HG02588 (cell line): ENCODE results near the gene VIL1.

Experiments
- ATAC-seq: cut with Tn5 transposase; IDR thresholded peaks from one replicate; pipeline ENCODE4 v1.9.1; 2021; ENCODE audit warnings: mild to moderate bottlenecking, moderate library complexity; ENCODE audit not compliant: unreplicated experiment

Gene VIL1

DNA sequence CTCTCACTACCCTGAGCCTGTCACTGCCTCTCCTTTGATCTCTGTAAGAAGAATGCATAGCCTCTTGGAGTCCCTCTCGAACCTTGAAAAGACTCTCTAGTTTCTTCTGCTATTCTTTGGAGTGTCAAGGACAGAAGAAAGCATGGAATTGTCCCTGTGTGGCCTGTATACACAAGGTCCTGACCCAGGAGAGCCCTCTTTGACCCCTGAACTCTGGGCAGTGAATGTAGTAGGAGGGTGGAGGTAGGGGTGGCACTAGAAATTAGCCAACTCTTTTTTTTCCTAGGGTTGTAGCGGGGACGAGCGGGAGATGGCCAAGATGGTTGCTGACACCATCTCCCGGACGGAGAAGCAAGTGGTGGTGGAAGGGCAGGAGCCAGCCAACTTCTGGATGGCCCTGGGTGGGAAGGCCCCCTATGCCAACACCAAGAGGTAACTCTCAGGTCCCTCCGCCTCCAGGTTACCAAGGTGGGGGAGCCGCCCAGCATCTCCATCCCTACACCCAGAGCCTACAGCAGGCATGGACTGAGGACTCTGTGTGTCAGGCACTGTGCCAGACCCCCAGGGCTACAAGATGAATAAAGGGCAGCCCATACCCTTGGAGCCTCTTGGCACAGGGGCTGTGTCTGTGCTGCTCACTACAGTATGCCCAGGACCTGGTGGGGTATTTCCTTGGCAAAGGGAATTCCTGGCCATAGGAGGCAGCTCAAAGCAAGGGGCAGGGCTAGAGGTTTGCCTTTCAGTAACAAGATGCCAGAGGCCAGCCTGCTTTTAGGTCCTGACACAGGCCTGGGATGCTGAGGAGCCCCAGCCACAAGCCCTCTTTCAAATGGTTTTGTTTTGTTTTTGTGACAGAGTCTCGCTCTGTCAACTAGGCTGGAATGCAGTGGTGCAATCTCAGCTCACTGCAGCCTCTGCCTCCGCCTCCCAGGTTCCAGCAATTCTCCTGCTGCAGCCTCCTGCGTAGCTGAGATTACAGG is 16.4 kb downstream of the VIL1 start:
- ATAC-seq, result no peak

DNA sequence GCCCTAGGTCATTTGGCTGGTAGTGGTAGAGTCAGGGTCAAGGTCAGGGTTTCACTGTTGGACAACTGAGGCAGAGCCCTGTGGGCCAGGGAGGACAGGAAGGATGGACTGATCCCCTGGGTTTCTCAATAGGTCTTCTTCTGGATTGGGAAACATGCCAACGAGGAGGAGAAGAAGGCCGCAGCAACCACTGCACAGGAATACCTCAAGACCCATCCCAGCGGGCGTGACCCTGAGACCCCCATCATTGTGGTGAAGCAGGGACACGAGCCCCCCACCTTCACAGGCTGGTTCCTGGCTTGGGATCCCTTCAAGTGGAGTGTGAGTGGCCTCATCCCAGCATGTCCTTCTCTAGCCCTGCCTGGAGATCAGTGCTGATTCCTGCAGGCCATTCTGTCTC is 18.1 kb downstream of the VIL1 start:
- ATAC-seq, result no peak

DNA sequence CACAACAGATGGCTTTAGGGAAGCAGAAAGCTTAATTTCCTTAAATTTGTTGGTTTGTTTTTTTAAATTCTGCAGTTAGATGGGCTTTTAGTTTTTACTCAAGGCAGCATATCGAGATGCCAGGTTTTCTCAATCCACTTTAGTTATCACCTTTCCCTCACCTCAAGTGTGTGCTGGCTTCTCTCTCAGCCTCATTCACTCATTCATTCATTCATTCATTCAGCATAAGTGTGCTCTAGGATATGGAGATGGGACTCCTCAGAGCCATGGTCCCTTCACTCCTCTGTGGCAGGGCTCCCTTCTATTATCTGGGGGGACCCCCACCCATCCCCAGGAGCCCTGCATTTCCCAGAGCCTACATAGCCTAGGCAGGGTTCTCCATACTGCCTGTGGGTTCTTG is 19.0 kb downstream of the VIL1 start:
- no peak for ATAC-seq

DNA sequence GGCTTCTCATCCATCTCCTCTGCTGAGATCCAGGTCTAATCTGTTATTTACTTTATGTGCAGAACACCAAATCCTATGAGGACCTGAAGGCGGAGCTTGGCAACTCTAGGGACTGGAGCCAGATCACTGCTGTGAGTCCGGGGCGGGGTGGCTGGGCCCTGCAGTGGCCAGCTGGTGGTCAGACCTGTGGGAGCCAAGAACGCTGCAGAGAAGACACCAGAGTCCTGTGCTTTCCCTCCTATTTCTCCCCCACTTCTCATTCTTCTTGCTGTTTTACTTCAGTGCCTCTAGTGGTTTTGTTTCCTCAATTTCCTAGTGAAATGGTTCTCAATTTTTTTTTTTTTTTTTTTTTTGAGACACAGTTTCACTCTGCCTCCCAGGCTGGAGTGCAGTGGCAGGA is 19.7 kb downstream of the VIL1 start:
- ATAC-seq, result no peak

DNA sequence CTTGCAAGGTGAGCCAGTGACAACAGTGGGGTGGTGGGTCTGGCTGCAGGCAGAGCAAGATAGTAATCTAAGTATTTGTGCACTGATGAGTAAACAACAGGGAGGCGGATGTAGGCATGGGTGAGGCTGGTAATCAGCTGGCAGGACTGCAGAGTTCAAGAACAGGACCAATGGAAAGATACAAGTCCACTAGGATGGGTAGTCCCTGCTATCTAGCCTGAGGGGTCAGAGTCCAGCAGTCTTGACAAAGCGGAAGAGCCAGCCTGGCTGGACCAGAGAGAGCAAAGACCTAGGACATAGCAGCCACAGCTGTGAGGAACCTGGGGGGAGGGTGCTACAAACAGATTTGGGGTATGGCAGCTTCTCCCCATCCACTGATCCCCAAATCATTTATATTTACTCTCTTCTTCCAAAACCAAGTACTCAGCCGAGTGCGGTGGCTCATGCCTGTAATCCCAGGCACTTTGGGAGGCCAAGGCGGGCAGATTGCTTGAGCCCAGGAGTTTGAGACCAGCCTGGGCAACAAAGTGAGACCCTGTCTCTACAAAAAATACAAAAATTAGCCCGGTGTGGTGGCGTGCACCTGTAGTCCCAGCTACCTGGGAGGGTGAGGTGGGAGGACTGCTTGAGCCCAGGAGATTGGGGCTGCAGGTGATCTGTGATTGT is 25.9 kb downstream of the VIL1 start:
- no peak for ATAC-seq

DNA sequence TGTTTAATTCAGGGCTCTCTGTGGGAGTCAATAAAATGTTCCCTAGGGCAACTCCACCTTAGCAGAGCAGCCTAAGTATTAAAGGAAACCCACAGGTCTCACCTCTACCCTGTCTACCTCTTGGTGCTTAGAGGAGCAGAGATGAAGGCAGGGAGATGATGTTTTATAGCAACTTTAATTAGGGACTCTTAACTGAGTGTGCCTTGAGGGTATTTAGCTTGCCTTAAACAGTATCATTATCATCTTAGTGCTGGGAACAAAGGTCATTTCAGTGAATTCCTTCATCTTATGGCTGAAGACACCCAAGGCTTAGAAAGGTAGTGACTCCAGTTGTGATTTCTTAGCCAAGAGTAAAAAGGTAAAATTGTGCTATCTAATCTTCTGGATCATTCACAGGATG is 26.7 kb downstream of the VIL1 start:
- no peak for ATAC-seq

DNA sequence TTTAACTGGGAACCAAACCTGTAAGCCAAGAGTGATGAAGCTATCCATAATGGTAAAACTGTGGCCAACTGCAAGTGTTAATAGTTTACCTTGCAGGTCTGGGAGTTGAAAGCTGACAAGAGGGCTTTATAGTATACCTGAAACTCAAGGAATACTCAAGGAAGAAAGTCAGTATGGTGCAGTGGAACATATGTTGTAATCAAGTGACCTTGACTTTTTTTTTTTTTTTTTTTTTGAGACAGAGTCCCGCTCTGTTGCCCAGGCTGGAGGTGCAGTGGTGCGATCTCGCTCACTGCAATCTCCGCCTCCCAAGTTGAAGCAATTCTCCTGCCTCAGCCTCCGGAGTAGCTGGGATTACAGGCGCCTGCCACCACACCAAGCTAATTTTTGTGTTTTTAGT is 27.6 kb downstream of the VIL1 start:
- no peak for ATAC-seq

DNA sequence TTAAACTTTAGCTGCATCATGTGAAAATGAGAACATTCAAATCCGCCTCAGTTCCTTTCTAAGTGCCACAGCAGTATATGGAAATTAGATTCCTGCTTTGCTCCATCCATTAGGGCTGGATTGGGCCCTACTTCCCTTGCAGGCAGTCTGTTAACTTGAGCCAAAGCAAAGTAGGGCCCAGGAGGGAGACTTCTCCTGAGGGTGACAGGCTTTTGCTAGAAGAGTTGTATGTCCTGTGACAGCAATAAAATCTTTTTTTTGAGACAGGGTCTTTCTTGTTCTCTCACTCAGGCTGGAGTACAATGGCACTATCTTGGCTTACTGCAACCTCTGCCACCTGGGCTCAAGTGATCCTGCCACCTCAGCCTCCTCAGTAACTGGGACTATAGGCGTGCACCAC is 28.1 kb downstream of the VIL1 start:
- no peak for ATAC-seq

DNA sequence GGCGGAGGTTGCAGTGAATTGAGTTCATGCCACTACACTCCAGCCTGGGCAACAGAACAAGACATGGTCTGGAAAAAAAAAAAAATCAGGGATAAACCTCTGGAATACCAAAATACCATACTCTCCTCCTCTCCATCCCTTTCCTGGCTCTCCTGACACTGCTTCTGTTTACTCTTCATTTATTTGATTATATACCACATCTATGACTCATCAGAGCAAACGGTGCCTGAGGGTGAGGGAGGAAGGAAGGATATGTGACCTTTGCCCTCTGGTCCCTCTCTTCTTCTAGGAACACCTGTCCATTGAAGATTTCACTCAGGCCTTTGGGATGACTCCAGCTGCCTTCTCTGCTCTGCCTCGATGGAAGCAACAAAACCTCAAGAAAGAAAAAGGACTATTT is 30.0 kb downstream of the VIL1 start:
- no peak for ATAC-seq

DNA sequence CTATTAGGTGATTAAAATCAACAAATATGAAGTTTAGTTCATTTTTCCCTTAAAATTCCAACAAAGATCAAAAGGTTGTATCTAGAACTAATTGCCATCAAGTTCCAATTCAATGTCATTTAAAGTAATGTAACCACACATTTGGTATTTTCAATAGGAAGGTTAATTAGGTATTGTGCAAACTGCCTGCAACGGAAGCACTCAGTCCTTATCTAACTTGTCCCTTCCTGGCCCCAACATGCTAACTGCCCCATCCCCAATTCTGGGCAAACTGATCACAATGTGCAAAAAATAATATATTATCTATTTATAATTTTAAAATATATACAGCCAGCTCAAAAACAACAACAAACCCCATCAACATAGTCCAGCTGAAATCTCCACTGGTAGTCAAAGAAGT is 33.2 kb downstream of the VIL1 start:
- no peak for ATAC-seq

DNA sequence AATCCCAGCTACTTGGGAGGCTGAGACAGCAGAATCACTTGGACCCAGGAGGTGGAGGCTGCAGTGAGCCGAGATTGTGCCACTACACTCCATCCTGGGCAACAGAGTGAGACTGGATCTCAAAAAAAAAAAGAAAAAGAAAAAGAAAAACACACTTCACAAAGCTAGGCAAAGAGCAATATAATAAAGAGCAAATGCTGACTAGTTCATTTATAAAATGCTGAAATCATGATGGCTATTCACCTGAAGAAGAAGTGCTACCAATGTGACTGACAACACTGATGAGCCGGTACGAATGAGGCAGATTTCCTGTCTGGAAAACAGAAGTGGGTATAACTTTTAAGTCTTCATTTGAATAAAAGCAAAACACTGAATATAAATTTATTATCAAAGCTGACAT is 37.9 kb downstream of the VIL1 start:
- no peak for ATAC-seq

DNA sequence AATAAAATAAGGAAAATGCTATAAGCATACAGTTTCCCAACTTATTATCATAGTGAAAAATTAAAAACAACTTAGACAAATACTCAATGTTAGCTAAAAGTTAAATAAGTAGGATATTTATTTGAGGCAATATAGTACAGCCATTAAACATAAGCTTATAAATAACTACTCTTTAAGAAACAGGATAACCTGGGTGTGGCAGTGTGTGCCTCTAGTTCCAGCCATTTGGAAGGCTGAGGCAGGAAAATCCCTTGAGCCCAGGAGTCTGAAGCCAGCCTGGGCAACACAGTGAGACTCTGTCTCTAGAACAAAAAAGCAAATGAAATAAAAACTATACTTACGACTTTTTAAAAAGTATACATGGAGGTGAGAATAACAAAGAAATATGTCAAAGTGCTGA is 39.7 kb downstream of the VIL1 start:
- no peak for ATAC-seq

DNA sequence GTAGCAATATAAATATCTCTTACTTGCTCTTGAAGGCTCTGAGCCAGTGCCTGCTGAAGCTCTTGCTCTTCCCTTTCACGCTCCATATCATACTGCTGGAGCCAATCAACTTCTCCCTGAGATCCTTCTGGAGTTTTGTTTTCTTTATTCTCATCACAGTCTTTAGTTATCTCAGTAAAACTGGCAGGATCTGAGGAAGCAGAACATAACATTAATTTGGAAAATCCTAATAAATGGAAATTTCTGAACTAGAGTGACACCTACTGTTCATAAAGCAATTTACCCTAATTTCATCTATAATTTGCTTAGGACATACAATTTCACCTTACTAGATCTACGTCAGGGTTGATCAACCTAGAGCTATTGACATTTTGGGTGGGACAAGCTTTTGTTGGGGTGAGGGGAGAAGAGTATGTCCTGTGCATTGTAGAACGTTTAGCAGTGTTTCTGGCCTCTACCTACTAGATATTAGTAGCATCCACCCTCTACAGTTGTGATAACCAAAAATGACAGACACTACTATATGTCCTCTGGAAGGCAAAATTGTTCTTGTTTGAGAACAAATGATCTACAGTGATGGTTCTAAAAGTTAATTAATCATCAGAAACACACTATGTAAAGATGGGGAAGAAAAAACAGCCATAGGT is 47.2 kb downstream of the VIL1 start:
- ATAC-seq, result no peak

DNA sequence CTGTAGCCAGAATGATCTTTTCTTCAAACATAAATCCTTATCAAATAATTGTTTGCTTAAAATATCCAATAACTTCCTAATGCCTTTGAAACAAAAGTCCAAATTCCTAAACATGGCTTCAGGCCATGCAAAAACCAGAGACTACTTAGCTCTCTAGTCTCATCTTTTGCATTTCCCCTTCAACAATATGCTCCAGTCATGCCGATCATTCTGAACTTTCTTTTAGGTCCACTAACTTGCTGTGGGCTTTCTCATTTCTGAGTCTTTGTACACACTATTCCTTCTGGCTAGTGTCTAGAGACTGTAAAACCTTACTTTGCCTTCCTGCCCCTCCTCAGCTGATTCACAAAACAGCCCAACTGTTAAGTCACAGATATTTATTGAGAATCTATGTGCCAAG is 51.5 kb downstream of the VIL1 start:
- no peak for ATAC-seq

DNA sequence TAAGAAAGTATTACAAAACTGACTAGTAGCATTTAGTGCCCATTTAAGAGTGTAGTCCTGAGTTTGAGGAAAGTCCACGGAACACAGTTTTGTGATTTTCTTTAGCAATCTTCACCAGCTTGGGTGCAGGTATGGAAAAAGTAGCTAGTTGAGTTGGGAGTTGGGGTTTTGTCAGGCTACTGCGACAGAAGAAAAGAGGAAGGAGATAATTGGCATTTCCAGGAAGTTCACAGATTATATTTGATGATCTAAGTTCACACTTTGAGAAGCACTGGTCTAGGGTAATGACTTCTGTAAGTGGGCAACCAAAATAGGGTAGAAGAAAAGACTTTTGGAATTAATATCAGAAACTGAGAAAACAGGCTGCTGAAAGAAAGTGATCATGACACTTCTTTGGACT is 52.1 kb downstream of the VIL1 start:
- ATAC-seq, result no peak

DNA sequence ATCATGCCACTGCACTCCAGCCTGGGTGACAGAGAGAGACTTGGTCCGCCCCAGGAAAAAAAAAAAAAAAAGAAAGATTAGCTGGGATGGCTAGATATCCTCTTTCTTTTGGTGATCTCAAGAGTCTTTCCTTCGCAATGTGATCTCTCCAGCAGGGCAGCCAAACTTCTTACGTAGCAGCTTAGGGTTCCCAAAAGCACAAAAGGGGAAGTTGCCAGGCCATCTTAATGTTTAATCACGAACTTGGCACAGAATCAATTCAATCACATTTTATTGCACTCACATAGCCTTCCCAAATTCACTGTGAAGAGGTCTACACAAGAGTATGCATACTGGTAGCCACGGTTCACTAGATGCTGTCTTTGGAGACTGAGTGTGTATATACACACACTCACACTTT is 53.1 kb downstream of the VIL1 start:
- ATAC-seq, result no peak

DNA sequence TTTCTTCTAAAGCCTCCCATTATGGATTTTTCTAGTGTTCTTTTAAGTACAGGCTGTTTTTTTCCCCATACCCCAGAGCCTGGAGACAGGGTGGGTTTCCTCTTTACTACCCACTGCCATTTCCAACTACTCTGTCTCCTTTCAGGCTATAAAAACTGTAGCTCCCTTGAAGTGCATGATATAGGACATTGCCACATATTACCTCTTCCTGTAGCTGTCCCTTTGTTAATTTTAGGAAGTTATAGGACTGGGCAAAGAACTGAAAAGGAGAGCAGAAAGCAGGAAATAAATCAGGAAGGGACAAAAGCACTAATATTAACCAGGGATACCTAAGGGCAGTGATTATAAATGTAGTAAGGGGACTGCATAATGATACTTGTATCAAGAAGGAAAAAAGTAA is 54.1 kb downstream of the VIL1 start:
- ATAC-seq, result no peak

DNA sequence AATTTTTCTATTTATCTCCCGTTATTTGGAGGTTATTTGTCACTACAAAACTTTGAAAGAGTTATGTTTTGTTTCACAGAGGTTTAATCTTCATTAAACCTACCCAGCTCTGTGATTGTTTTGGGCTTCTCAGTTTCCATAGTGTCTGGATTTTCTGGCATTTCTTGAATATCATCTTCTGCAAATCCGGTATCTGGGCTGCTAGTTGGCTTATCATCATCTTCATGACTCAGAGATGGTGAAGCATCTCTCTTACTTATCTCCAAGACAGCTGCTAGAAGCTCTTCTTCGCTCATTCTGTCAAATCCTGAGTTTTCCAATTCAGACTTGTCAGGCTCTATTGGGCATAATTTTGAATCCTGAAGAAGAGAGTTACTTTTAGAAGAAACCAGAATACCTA is 55.6 kb downstream of the VIL1 start:
- no peak for ATAC-seq

DNA sequence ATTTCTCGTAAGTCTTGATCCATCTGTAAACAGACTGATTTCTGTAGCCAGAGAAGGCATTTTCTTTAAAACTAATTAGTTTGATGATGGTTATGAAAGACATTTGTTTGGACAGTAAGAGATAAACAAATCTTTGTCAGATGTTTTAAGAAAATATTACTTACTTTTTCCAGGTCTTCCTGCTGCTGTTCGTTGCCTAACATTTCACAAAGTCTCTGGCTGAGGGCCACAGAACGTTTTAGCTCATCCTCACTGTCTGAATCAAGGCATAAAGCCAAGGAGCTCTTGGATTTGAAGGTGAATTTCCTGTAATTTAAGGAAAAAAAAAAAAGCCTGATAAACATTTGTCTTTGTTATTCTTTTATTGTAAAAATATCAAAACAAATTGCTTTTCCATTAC is 57.8 kb downstream of the VIL1 start:
- ATAC-seq, result no peak

DNA sequence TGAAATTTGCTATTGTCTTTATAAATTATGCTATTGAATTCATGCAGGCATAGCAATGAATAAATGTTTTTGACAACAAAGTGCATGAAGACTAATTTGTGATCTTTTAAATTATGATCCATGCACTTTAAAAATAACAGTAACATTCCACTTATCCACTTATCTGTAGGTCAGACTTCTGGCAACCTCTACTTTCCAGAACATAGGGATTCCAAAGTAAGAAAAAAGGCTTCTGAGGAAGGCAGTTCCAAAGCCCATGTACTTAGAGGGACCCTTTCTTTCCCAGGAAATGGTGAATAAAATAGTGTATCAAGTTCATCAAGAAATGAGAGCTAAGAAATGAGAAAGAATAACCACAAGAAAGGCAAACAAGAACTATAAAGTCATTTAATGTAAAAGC is 58.3 kb downstream of the VIL1 start:
- no peak for ATAC-seq

DNA sequence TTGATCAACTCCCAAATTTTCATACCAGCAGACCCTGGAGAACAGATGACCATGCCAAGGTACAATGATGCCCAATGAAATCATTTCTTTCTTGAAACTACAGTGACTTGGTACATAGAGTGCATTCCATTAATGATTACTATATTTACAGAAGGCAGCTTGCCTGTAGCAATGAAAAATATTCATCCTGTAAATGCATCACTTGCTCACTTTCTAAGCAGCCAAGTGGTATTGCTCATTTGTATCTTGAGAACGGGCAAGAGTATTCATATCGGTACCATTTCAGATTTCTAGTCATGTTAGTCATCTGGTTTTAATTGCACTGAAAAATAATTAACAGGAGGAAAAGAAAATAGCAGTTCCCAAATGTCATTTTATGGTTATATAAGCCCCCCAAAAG is 59.6 kb downstream of the VIL1 start:
- no peak for ATAC-seq

DNA sequence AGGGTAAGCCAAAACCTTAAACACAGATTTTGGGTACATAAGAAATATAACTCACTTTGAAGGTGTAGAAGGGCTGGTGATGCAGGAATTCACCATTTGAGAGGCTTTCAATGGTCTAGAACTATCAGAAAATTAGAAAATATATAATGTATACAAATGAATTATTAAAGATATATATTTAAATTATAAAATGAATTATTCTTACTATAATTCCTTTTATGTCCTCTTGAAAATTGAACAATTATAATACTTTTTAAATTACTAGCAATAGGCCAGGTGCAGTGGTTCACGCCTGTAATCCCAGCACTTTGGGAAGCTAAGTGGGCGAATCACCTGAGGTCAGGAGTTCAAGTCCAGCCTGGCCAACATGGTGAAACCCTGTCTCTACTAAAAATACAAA is 60.7 kb downstream of the VIL1 start:
- no peak for ATAC-seq
